NOMO-1 treated with DMSO at 0.1 percent for 48 hours (cell line): Measurements from ENCODE around the gene SV2C.

Experiments
- DNase-seq: peaks from one replicate; lab custom pipeline; 2025; ENCODE audit not compliant: unreplicated experiment; lab: John Stamatoyannopoulos, UW

SV2C gene

GRCh38 chr5:76376148-76376865 is 293.1 kb downstream of the SV2C start:
- DNase-seq = no peak

DNA sequence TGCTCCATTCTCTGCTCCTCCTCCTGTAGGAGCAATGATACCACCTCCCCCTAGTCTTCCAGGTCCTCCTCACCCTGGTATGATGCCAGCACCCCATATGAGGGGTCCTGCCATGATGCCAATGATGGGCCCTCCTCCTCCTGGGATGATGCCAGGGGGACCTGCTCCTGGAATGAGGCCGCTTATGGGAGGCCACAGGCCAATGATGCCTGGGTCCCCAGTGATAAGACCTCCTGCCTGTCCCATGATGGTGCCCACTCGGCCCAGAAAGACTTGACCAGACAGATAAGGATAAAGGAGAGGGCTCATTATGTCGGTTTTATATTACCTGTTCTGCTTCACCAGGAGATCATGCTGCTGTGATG is 293.7 kb downstream of the SV2C start:
- DNase-seq = no peak

DNA sequence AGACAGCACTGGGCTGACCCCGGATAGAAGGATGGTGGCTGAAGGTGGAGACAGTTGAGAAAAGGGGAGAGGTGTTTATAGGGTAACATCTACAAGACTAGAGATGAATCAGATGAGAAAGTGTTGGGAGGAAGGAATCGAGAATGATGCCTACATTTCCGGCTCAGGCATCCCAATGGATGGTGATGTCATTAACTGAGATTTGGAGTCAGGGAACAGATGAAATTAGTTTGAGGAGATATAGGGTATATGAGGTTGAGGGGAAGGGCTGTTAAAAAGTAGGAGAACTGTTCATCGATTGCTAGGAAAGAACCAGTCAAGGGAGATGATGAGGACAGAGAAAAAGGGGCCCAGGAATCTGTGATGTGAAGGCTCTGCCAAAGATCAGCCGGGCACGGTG is 295.2 kb downstream of the SV2C start:
- no peak for DNase-seq

DNA sequence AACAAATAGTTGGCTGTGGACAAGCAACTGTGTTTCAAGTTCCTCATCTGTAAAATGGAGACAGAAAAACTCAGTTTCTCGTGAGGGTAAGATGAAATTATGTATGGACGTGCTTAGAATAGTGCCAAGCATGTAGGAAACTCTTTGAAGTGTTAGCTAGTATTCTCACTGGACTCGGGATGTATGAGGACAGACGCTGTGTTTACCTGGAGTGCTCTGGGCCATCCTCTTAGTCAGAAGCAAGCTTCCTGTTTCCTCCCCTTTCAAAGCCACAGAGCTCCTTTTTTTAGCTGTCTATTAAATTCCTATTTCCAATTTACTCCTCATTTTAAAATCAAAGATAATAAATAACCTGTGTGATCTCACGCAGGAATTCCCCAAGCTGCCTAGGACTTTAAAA is 296.1 kb downstream of the SV2C start:
- DNase-seq = no peak

DNA sequence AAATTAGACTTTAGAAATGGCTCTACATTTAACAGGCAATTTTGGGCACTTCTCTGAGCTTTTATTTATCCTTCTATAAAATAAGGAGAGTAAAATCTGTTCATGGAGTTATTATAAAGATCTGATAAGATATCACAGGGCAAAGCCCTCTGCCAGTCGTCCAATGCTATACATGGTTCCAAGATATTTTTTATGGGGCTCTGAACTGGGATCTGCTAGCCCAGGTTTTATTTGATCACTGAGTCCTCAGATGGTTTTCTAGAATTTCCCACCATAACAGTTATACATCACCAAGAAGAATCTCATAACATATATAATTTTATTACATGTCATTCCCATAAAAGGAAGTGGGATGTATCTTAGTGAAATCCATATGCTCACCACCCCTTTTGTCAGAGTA is 296.7 kb downstream of the SV2C start:
- DNase-seq = no peak

- no peak for DNase-seq
These were observed 297.3 kb downstream of the SV2C start for GRCh38 chr5:76380346-76381066.

GRCh38 chr5:76383126-76383832 is 300.1 kb downstream of the SV2C start:
- DNase-seq = no peak

DNA sequence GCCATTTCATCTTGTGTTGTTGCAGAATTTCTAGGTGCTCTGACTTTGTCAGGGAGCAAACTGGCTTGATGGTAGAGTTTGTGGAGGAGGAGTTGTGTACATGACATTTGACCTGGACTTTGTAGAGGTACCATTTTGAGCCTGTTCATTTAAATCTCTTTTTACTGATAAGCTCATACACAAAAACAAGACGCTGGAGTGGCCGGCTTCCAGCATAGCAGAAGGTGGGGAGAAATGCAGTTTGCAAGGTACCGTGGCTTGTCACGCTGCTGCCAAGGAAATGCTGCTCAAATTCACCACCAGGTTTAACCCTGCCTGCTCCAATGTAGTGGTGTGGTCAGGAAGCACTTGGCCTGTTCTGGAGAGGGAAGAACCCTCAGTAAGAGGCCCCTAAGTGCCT is 301.0 kb downstream of the SV2C start:
- DNase-seq = no peak

DNA sequence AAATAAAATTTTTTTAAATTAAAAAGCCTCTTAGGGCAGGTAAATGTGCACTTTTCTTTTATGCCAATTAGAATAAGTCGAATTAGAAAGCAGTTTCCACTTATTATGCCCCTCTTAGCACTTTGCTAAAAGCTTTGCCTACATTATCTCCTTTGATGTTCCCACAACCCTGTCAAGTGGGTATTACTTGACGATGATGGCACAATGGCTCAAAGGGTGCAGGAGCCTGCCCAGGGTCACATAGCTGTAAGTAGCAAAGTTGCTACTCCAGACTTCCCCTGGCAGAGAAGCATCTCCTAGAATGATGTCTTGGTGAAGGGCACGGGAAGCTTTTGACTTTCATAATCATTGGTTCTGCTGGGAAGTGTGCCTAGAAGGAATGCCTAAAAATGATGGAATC is 301.5 kb downstream of the SV2C start:
- DNase-seq = no peak

DNA sequence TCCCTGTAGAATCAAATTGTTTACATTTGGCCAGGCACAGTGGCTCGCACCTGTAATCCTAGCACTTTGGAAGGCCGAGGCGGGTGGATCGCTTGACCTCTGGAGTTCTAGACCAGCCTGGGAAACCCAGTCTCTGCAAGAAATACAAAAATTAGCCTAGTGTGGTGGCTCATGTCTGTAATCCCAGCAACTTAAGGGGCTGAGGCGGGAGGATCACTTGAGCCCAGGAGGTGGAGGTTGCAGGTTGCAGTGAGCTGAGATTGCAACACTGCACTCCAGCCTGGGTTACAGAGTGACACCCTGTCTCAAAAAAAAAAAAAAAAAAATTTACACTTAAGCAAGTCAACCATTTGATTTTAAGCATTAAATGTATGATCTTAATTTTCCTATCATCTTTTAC is 302.4 kb downstream of the SV2C start:
- DNase-seq = no peak

DNA sequence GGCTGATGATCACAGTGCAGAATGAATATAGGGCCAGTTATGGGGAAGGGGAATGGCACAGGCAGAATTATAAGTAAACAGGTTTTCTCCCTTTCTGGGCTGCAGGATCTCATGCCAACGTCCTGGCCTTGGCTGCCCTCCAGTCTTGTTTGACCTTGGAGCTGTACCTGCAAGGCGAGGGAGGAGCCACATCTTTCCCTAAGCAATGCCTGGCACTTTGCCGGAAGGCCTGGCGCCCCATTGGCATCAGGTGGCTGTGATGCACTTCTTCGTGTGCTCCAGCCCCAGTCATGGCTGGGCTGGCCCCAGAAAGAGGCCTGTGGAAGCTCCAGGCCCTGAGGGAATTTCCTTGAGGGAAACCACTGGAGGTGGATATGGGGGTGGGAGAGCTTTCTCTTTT is 303.2 kb downstream of the SV2C start:
- no peak for DNase-seq

- no peak for DNase-seq
These were observed 305.1 kb downstream of the SV2C start for GRCh38 chr5:76388236-76388635.

DNA sequence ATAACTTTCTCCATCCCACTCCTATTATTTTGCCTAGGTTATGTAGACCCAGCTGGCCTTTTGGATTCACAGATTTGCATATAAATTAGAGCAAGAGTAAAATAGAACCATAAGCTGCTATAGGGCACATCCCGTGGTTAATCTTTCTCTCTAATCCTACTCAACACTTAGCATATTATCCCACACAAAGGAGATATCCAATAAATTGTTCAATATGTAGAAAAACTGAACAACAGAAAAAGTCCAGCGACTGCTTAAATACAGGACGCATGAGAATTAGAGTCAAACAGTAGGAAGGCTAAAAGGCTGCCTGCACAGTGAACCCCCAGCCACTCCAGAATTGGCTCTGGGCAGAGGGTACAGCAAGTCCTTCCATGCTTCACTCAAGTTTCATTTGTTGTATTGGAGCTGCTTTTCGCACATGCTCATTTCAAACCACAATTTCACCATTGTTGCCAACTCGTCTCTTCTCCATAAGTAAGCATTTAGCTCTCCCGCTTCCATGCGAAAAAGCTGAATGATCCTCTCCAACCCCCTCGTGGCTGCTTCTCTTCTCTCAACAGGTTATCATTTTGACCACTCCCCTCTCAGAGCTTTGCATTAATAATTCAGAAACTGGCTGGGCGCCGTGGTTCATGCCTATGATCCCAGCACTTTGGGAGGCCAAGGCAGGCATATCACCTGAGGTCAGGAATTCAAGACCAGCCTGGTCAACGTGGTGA is 305.8 kb downstream of the SV2C start:
- no peak for DNase-seq

DNA sequence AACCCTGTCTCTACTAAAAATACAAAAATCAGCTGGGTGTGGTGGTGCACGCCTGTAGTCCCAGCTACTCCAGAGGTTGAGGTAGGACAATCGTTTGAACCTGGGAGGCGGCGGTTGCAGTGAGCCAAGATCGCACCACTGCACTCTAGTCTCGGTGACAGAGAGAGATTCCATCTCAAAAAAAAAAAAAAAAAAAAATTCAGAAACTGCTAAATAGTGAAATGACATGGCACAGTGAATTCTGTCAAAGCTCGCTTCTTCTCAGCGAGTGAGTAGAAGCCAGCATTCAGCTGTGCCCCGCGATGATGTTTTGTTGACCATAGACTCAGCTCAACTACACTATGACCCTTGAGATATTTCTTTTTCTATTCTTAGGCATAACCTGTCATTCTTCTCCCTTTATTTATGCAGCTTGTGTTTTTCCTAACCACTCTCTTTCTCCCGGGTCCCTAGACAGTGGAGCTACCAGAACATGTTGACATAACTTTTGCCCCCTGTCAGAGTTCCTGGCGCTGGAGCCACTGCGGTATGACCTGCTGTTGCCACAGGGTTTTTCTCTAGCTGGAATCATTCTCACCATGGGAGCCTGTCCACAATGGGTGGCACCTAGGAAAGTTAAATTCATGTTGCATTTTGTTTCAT is 306.5 kb downstream of the SV2C start:
- no peak for DNase-seq

DNA sequence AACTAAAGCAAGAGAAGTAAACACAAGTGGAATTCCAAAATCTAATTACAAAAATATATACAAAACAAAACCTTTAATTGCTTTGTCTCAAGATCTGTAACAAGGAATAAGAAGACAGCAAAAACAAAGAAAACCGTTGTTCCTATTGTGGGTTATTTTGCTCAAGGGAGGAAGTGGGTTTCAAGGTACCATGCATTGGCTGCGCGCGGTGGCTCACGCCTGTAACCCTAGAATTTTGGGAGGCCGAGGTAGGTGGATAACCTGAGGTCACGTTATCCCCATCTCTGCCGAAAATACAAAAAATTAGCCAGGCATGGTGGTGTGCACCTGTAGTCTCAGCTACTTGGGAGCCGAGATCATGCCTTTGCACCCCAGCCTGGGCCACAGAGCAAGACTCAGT is 307.8 kb downstream of the SV2C start:
- no peak for DNase-seq

GRCh38 chr5:76393035-76393680 is 310.0 kb downstream of the SV2C start:
- no peak for DNase-seq

GRCh38 chr5:76397200-76397599 is 314.0 kb downstream of the SV2C start:
- no peak for DNase-seq

DNA sequence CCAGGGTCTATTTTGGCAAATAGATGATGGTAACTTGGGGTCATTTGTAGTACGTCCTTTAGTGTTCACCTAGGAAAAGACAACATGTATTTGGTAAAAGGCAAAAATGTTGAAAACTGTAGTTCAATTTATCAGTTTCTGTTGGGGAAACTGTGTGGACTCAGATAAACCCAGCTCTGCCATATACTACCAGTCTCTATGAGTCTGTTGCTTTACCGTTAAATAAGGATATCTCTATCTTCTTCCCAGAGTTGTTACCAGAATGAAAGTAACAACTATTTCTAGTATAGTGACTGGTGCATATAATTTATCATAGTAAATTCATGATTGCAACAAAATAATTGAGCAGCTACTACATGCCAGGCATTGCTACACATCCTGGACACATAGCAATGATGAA is 316.1 kb downstream of the SV2C start:
- no peak for DNase-seq

GRCh38 chr5:76400466-76400865 is 317.3 kb downstream of the SV2C start:
- no peak for DNase-seq

GRCh38 chr5:76401801-76402250 is 318.6 kb downstream of the SV2C start:
- no peak for DNase-seq
